GM12878 (cell line): Measurements from ENCODE around the gene ZWILCH. TPM values are rescaled to one million over a fixed set of nuclear protein-coding genes. Genes with fewer than 3 reads are reported as not detected.
A peak's percentile ranks its signal among the peaks of the same experiment; 100 is the strongest.

Source experiments
- BCL3 ChIP-seq: IDR thresholded peaks from 2 replicates; pipeline ENCODE4 v1.6.1; 2011; ENCODE audit warnings: borderline replicate concordance, low read depth, mild to moderate bottlenecking, moderate library complexity, low read length; ENCODE audit not compliant: insufficient read depth, poor library complexity, severe bottlenecking
- CBX5 ChIP-seq: sonication (generic); IDR thresholded peaks from 2 replicates; pipeline ENCODE4 v1.6.1; 2016; ENCODE audit warnings: low read depth, moderate library complexity, mild to moderate bottlenecking, inconsistent platforms
- CTCF ChIP-seq, 3 experiments: IDR thresholded peaks in 2 of 3; conservative IDR thresholded peaks in 1 of 3; 2 replicates each; pipeline ENCODE4 v1.5.1; 2011; ENCODE audit warnings: low read depth in 3 of 3, low read length in 3 of 3, mild to moderate bottlenecking in 3 of 3, control low read depth in 2 of 3, moderate library complexity in 2 of 3, inconsistent platforms in 1 of 3, mixed read lengths in 1 of 3; ENCODE audit not compliant: control insufficient read depth in 2 of 3, insufficient read depth in 1 of 3; ENCODE audit errors: extremely low read depth in 1 of 3
- E4F1 ChIP-seq: fragments of 450-650 bp; IDR thresholded peaks from 2 replicates; pipeline ENCODE4 v1.6.1; 2018; ENCODE audit warnings: borderline replicate concordance, mild to moderate bottlenecking; ENCODE audit not compliant: partially characterized antibody
- HDAC6 ChIP-seq: fragments of 200-600 bp; sonication (generic); IDR thresholded peaks from one replicate; pipeline ENCODE4 v1.8.0; 2017; ENCODE audit warnings: antibody characterized with exemption; ENCODE audit not compliant: unreplicated experiment
- IKZF1 ChIP-seq: fragments of 450-650 bp; conservative IDR thresholded peaks from 2 replicates; pipeline ENCODE4 v1.6.1; 2017; ENCODE audit warnings: antibody characterized with exemption, mild to moderate bottlenecking
- MEF2A ChIP-seq: IDR thresholded peaks from 2 replicates; pipeline ENCODE4 v1.6.1; 2011; ENCODE audit warnings: low read depth, mild to moderate bottlenecking, low read length, moderate library complexity; ENCODE audit not compliant: insufficient read depth
- PAX5 ChIP-seq: IDR thresholded peaks from 2 replicates; pipeline ENCODE4 v1.6.1; 2011; ENCODE audit warnings: low read depth, low read length, borderline replicate concordance
- PKNOX1 ChIP-seq: fragments of 450-650 bp; IDR thresholded peaks from 2 replicates; pipeline ENCODE4 v1.6.1; 2016; ENCODE audit warnings: mild to moderate bottlenecking
- POLR2AphosphoS5 ChIP-seq: IDR thresholded peaks from 2 replicates; pipeline ENCODE4 v1.6.1; 2011; ENCODE audit warnings: mild to moderate bottlenecking, low read length, inconsistent platforms
- PRDM15 ChIP-seq: fragments of 450-650 bp; formaldehyde crosslinking; IDR thresholded peaks from 2 replicates; pipeline ENCODE4 v1.4.0; 2020; ENCODE audit warnings: mild to moderate bottlenecking, moderate library complexity
- RBBP5 ChIP-seq: fragments of 200-600 bp; sonication (generic); conservative IDR thresholded peaks from 2 replicates; pipeline ENCODE4 v1.6.1; 2016
- RELB ChIP-seq: fragments of 450-650 bp; IDR thresholded peaks from 2 replicates; pipeline ENCODE4 v1.6.1; 2017; ENCODE audit warnings: low read depth, mild to moderate bottlenecking, moderate library complexity
- SRF ChIP-seq, 2 experiments: IDR thresholded peaks; 2 replicates each; pipeline ENCODE4 v1.6.1; 2011; ENCODE audit warnings: low read depth in 2 of 2, low read length in 2 of 2, mild to moderate bottlenecking in 1 of 2, moderate library complexity in 1 of 2
- ZNF274 ChIP-seq: IDR thresholded peaks from one replicate; pipeline ENCODE4 v1.8.0; 2011; ENCODE audit not compliant: insufficient read length, insufficient read depth
- polyA plus RNA-seq, 11 experiments: library from polyadenylated mRNA; depleted of rRNA in 4 of 11; unstranded in 6 of 11; stranded (reverse) in 5 of 11; fragments of >200 nt; fragmentation: Nextera tagmentation in 4 of 11; fragmentation: Illumina TruSeq in 1 of 11; extraction: Ambion mirVana in 4 of 11; extraction: Trizol in 1 of 11; gene quantifications; 1 replicate in 1 of 11; 2 replicates in 10 of 11; pipeline versions ENCODE4 v1.2.1 to v1.2.3, GENCODE V29; 2011 to 2016; ENCODE audit warnings: inconsistent platforms in 2 of 11, missing spikeins in 2 of 11, low read depth in 1 of 11
- total RNA-seq, 4 experiments: library from RNA; depleted of rRNA in 3 of 4; stranded (reverse); fragments of >200 nt in 3 of 4; fragmentation: Illumina TruSeq in 1 of 4; extraction: Trizol in 1 of 4; gene quantifications; 2 replicates each; pipeline versions ENCODE4 v1.2.1 to v1.2.3, GENCODE V29; 2013 to 2021

ZWILCH gene
- total and polyA plus RNA-seq, 10 of the 15 experiments (the other 5 are each of a cell fraction or from before 2014, with no cell fraction given): 15.6 to 73.9 (median 32.4) TPM

GRCh38 chr15:66504563-66505429 lies at the start of gene ZWILCH, which contains the start of gene RPL4 (continued):
- TF ChIP-seq CTCF (IDR thresholded peaks at IDR 0.05 in 2 of 3, conservative IDR thresholded peaks at IDR 0.05 in 1 of 3; ENCODE audit: control insufficient read depth in 2 of 3, extremely low read depth in 1 of 3, insufficient read depth in 1 of 3, low read depth in 3 of 3, low read length in 3 of 3) (no peak), PAX5 (0 out of 2 replicates have a peak, but pooled peaks have one; percentile 42), POLR2AphosphoS5 (peak; percentile 99), PRDM15 (no peak), MEF2A (peak; percentile 11; the same call in 1 of the 2 replicates), RELB (peak; percentile 86), CBX5 (no peak), ZNF274 (no peak), PKNOX1 (peak; percentile 61; the same call in 1 of the 2 replicates), BCL3 (no peak), RBBP5 (no peak), SRF (IDR thresholded peaks at IDR 0.05; ENCODE audit: low read depth in 2 of 2, low read length in 2 of 2) (no peak), HDAC6 (no peak), E4F1 (no peak), IKZF1 (peak; percentile 55; the same call in 1 of the 2 replicates)
